ENCODE measurements around the gene HPSE.
"Not testable (repeated sequence)": the region's sequence is repeated elsewhere in the genome, so short reads cannot be mapped to it uniquely, and the experiment has no call there.

Gene HPSE

DNA sequence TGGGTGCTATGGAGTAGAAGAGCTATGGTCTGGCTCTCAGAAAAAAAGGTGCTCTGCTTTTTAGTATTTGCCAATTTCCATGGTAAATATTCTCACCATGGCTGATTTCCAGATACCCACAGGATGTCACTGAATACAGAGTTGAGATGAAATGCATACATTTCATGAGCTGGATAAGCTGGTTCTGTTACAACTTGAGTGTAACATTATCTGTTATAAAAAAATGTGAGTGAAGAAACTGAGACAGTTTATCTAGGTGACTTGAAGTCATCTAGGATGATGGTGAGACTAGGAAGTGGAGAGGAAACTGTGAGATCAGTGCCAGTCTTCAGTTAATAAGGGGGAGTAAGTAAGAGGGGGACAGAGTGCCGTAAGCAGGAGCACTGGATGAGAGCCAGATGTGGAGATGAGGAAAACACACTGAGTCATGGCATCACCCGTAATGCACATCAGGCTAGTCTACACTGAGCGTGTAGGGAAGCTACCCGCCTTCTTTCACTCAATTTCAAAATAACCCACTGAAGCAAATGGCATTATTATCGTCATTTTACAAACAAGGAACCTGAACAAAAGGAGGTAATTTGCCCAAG is 5.0 kb downstream of the HPSE start:
- no peak for DNase-seq

DNA sequence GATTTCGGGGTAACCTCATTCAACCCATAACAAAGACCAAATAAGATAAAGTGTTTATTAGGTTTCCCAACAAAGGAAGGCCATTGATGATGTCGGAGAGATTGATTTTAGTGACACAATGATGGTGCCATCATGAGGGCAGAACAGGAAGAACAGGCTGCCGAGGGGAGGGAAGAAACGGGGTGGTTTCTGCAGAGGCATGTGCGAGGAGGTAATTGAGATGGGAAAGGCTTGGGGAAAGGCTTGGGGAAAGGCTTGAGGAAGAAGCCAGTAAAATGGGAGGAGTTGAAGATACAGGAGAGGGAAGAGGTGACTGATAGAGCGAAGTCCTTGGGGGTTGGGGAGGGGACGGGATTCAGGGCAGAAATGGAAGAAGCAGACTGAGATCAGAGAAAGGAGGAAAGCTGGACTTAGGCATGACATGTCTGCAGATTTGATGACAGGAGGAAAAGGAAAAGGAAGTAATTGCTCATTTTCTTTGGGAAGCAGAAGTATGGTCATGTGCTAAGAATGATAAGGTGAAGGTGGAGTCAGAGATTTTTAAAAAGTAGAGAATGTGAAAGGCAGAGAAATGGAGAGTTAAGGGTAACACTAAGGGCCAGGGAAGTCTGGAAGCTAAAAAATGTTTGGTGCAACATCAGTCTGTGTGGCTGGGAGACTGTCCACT is 6.0 kb downstream of the HPSE start:
- DNase-seq, result no peak

DNA sequence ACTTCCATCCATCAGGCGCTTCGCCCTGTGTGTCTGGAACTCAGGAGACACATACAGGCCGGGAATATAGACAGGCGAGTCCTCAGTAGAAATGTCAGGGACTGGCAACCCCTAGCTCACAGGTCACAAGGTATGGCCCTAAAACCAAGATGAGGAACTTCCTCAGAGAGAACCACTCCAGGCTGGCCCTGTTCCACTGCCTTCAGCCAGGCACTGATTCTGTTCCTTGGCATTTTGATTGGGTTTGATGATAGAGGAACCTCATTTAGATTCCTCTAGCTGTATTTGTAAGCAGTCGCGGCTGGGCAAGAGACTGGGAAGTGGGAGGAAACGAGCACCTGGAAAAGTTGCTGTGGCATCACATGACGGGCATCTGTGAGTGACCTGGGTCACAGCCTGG is 8.1 kb downstream of the HPSE start:
- DNase-seq, result no peak

DNA sequence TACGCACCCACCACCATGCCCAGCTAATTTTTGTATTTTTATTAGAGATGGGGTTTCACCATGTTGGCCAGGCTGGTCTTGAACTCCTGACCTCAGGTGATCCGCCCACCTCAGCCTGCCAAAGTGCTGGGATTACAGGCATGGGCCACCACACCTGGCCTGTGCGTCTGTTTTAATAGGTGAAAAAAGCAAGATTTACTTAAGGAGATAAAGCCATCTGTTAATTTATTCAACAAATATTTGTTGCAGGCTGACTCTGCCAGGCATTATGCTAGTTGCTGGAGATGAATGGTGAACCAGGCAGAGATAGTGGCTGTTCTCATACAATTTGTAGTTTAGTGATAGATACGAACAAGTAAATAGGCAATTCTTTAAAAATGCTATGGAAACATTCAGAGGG is 9.3 kb downstream of the HPSE start:
- not testable (repeated sequence) for DNase-seq

DNA sequence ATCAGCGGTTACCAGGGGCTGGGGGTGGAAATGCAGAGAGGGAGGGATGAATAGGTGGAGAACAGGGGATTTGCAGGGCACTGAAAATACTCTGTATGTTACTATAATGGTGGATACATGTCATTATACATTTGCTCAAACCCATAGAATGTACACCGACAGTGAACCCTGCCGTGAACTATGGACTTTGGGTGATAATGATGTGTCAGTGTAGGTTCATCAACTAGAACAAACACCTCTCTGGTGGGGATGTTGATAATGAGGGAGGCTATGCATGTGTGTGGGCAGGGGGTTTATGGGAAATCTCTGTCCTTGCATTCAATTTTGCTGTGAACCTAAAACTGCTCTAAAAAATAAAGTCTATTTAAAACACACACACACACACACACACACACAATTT is 11.5 kb downstream of the HPSE start:
- DNase-seq, result no peak

DNA sequence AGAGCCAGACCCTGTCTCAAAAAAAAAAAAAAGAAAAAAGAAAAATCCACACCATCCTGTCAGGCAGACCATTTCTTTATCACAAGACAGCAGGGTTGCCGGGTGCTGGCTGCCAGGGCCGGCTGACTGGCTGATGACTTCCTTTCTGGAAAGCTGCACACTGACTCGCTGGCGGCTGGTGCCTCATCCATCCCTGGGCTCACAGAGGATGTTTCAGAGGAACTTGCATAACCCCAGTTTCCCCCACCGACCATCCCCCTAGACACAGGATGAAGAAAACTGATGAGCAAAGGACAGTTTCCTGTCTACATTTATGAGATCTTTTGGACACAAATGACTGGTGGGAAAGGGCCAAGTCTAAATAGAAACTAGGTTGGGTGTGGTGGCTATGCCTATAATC is 14.1 kb downstream of the HPSE start:
- no peak for DNase-seq

DNA sequence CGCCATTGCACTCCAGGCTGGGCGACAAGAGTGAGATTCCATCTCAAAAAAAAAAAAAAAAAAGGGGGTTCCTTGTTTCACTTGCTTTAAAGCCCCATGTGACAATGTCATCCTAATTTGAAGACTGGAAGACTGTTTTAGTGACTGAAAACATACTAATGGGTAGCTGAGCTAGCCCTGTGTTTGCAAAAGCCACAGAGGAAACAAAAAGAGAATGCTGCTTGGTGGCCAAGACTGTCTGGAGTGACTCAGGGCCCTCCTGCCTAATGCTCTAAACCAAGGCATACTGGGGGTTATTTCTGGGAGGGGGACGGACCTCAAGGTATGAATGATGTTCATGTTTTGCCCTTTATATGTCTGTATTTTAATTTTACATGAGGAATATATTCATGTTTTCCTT is 16.0 kb downstream of the HPSE start:
- no peak for DNase-seq

DNA sequence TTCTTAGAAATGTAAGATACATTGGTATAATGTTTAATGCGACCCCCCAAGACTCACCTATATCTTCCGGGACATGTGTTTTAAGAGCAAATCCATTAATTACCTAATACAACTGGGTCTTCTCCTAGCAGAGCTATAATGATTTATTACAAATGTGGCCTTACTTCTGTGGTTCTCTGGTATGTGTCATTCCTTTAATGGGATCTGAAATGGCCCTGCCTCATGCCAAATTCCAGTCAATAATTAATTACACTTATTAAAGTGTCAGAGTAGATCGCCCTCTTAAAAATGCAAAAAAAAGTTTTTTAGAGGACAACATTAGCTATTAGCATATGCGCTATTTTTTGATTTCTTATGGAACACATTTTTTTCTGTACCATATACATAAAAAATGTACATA is 17.0 kb downstream of the HPSE start:
- DNase-seq, result no peak

DNA sequence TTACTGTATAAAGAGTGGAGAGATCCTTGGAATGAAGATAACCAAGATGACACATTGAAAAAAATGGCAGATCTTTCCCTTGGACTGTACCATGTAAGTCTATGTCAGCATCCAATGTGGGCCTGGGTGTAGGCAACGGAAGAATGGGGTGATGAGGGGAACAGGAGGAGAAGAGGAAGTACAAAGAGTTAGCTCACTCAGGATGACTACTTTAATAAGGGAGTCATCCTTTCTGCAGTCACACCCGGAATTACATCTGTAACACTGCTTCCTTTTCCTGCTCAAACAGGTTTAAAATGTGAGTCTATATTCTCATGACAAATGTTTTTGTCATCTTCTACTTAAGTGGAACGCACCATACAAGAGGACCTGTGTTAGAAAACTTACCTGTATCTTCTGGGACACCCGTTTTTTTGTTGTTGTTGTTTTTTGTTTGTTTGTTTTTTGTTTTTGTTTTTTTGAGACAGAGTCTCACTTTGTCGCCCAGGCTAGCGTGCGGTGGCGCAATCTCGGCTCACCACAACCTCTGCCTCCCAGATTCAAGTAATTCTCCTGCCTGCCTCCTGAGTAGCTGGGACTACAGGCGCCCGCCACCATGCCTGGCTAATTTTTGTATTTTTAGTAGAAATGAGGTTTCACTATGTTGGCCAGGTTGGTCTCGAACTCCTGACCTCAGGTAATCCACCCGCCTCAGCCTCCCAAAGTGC is 18.0 kb downstream of the HPSE start:
- no peak for DNase-seq

DNA sequence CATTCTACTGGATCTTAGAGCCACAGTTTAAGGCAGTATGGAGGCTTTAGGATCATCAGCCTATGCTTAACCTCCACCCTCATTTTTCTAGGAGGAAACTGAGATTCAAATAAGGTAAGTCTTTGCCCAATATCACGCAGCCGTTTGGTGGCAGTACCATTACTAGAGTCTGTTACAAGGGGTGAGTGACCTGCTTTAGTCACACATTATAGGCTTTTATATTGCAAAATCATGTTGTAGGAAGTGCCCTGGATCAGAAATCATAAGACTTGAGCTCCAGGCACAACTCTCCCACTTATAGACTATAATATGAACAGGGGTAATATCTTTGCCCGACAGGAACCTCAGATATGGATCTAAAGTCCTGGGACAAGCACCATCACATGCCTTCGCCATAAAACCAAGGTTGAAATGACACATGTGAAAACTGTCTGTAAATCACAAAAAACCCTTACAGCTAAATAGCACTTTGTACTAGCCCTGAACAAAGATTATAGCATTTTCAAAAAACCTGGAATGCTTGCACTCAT is 19.2 kb downstream of the HPSE start:
- DNase-seq, result no peak

DNA sequence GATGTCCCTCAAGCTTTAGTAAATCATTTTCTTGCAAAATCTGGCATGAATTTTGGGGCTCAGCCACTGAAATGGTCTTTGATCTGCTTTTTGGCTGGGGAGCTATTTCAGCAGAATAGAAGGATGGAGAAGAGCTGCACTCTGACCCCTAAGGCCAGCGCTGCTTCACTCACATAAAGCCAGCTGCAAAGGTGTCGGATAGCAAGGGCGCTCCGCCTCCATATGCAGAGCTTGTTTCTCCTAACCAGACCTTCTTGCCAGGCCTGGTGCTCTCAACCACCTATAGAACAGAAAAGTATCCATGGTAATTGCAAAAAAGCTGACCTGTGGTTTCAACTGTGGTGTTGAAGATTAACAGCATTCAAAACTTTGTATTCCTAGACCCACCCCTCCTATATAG is 26.0 kb downstream of the HPSE start:
- DNase-seq, result no peak

DNA sequence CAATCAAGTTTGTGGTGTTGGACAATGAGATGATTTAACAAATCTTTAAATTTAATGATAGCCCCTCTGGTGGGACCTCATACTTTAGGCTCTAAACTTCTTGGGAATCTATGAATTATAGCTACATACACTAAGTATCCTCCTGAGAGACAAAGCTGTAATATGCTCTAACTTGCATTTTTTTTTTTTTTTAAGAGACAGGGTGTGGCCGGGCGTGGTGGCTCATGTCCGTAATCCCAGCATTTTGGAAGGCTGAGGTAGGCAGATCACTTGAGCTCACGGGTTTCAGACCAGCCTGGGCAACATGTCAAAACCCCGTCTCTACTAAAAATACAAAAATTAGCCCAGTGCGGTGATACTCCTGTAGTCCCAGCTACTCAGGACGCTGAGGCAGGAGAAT is 26.7 kb downstream of the HPSE start:
- DNase-seq, result no peak

DNA sequence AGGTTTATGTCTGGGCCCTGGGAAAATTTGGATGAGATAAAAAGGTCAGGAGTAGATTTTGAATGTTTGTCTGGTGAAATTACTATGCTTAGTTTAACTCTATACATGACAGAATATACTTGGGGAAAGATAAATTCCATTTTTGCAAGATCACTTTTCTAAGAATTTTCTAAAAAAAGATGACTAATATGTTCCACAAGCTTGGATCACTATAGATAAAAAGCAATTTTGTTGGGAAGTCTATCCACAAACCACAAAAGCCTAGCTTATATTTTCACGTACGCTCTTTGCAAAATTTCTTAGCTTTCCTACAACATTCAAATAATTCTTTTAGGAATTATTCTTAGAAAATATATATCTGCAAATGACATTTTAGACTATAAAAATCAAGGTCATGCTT is 29.5 kb downstream of the HPSE start:
- no peak for DNase-seq

DNA sequence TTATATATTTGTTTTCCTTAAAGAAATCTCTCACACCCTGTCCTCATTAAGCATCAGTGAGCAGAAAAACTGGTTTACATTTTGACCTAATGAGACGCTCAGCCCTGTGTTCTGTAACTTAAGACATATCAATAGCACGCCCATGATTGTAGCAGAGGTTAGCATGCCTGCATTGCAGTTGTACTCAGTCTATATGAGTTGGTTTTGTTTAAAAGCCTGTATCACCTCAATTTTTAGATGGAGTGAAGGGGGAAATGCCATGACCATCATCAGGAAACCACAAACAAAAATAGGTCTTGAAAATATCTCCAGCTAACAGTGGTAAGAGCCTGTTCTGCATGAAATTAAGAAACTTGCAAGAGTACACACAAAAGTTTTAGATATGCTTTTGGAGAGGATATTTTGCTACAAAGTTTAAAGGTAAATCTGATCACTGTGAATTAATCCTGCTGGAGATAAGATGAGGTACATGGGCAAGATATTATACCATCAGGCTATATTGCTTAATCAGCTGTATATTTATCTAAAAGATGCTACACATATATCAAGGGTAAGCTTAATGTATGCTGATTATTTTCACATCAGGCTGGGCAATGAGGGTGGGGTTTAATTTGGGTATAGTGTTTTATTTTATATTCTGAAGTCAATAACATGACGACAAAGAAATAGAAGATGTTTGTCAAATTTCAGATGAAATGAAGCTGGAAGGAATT is 36.9 kb downstream of the HPSE start:
- no peak for DNase-seq

DNA sequence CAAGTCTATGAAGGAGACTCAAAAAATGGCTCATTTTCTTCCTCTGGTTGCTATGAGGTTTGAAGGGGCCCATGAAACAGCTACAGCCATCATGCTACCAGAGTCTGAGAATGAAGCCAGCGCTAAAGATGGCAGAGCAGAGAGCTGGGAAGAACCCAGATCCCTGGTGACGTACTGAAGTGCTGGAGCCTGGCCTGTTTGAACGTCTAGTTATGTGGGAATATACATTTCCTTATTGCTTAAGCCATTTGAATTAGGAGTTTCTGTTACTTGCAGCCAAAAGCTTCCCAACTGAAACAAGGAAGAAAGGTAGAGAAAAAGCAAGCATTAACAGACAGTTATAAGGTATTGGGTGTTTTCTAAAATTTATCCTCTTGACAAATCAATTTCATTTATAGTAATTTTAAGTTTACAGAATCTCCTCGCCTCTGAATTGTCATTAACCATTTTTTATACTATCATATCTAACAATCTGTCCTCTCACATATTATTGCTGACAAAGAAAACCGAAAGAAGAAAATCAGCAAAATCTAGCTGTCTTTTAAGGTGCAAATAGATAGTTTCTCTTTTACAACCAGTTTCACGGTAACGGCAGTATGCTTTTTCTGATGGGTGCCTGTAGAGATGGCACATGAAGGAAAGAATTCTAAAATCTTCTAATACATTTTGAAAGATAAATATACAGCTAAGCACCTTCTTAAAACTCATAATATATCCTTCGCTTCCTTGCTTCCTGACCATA is 41.2 kb downstream of the HPSE start:
- no peak for DNase-seq

DNA sequence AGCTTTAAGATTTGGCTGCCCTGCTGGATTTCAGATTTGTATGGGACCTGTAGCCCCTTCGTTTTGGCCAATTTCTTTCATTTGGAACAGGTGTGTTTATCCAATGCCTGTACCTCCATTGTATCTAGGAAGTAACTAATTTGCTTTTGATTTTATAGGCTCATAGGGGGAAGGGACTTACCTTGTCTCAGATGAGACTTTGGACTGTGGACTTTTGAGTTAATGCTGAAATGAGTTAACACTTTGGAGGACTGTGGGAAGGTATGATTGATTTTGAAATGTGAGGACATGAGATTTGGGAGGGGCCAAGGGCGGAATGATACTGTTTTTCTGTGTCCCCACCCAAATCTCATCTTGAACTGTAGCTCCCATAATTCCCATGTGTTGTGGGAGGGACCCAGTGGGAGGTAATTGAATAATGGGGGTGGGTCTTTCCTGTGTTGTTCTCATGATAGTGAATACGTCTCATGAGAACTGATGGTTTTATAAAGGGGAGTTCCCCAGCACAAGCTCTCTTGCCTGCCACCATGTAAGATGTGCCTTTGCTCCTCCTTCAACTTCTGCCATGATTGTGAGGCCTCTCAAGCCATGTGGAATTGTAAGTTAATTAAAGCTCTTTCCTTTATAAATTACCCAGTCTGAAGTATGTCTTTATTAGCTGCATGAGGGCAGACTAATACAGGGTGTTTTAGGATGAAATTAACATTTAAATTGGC is 44.4 kb downstream of the HPSE start:
- DNase-seq, result not testable (repeated sequence)

DNA sequence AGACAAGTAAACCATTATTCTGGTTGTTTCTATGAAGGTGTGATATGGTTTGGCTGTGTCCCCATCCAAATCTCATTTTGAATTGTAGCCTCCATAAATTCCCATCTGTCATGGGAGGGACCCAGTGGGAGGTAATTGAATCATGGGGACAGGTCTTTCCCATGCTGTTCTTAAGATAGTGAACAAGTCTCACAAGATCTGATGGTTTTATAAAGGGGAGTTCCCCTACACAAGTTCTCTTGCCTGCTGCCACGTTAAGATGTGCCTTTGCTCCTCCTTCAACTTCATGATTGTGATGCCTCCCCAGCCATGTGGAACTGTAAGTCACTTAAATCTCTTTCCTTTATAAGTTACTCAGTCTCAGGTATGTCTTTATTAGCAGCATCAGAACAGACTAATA is 46.3 kb downstream of the HPSE start:
- DNase-seq, result not testable (repeated sequence)

DNA sequence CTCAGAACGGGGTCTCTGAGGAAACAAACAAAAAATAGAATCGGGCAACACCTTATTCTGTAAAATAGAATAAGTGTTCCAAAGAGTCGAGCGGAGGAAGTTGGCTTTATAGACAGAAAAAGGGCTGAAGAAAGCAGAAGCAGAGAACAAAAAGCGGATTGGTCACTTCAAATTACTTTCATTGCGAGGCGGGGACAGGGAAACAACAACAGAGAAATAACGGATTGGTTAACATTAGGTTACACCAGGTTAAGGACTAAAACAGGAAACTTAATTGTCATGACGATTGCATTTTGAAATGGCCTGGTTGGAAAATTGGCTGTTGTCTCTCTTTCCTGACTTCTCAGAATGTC is 49.6 kb downstream of the HPSE start:
- DNase-seq, result peak; percentile 2 to 13

DNA sequence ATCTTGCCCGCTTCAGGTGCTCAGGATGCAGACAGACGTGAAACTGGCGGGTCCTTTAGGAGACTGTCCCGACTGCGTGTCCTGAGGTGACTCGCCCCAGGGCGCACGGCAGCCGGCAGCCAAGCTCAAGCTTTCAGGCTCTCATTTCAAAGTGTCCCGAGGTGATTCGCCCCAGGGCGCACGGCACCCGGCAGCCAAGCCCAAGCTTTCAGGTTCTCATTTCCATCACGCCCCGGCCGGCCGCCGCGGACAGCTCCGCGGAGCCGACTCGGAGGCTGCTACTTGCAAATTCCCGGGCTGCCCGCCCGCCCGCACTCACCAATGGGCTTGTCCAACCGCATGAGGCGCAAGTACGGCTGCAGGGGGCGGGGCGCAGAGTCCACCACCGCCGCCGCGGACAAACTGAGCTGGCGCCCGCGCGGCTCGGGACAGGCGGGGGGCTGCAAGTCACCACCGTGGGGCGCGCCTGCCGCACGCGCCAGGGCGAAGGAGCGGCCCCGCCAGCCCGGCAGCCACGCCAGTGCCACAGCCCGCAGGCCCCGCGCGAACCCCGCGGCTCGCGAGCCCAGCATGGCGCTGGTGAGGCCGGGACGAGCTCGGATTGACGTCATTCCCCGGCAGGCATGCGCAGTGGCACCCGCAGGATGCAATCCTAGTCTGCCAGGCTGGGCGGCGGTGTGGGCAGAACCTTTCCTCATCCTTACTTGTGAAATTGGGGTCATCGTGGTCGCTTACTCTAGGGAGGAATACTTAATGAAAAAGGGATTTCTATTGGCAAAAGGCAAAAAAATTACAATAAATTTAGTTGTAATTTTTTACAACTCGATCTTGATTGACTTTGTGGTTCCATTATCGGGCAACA is 50.2 kb downstream of the HPSE start, which contains the start of gene COQ2:
COQ2 (minus strand) TSS at position 606 of the 862 bp plus-strand sequence; CDS start at position 572, 34 bp downstream.
- DNase-seq, result peak; percentile 93

DNA sequence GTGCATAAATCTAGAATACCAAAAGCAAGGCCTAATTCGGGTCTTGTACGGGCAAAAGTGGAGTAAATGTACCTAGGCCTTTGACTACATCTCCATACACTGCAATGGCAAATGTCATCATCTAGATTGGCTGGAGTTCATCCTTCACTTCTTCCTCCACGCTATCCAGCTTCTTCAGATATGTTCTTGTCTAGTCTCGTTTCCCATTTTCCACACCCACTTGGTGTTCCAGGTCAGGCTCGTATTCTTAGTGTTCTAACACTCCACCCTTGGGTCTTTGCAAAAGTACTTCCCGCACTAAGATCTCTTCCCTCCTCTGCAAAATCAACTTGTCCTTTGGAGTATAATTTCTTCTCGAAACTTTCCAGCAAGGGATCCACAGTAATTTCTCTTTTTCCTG is 51.5 kb downstream of the HPSE start:
- DNase-seq, result no peak

DNA sequence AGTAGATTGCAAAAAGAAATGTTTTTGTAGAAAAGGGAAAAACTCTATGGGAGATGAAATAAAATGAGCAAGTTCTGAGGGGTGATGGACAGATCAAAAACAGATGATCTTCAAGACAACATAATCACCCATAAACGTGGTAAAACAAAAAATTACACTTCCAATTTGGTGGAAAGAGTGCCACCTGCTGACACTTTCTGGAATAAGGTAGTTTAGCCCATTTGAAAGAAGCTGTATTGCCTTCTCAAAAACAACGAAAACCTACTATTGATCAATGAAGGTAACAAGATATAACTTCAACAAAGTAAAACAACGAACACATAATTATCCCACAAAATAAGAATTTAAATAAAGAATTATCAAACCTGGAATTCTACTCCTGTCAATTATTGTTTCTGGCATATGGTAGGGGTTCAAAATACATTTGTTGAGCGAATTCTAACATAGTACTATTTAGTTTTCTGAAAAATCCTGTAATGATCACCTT is 52.6 kb downstream of the HPSE start:
- peak; percentile 50 to 76 for DNase-seq

Measured in activated CD4-positive, alpha-beta T cell treated with anti-CD3 and anti-CD28 coated beads for 4 hours (primary cell).